ENCODE data around the gene PCGF2. TPM values are rescaled to one million over a fixed set of nuclear protein-coding genes. Genes with fewer than 3 reads are reported as not detected.

Gene PCGF2
- polyA plus RNA-seq, 3 donors = 0.60 TPM; not detected in 2

- Mint-ChIP-seq H3K36me3 (peaks cover 0 to 2% of the 10 kb centered on the region in 2 donors), H3K27ac (no peak overlapping the region), H3K9me3 (peaks cover 0 to 2% (median 0%) of the 10 kb centered on the region in 7 donors), H3K4me3 (no peak overlapping the region), H3K27me3 (ENCODE audit: low read depth in 3 of 3) (peaks cover 1 to 6% (median 4%) of the 10 kb centered on the region in 3 donors), H3K4me1 (peaks cover 9% of the 10 kb centered on the region)
- H3K27ac ChIP-seq (ENCODE audit: low read depth in 1 of 2, low read length in 2 of 2) = no peak overlapping the region
- no peak overlapping the region for H3K9ac ChIP-seq (ENCODE audit: insufficient read depth, low read length, poor library complexity, severe bottlenecking)
- 80% methylated on average over 1 of the region's 4 CpGs for WGBS (ENCODE audit: insufficient coverage)
- no peaks in the 10 kb centered on the region for H3K79me2 ChIP-seq (ENCODE audit: insufficient read depth, low read length)
- no peak for TF ChIP-seq CTCF (IDR thresholded peaks at IDR 0.05)
- no peaks in the 10 kb centered on the region for H4K20me1 ChIP-seq (ENCODE audit: insufficient read depth, low read length)
- no peaks in the 10 kb centered on the region for H3K27me3 ChIP-seq (ENCODE audit: control insufficient read depth in 2 of 2, insufficient read depth in 2 of 2, low read length in 2 of 2)
- no peak overlapping the region for H2AFZ ChIP-seq (ENCODE audit: insufficient read depth, low read depth, low read length, poor library complexity, severe bottlenecking)
- no peak overlapping the region for H3K4me3 ChIP-seq (replicated peaks in 1 of 3; ENCODE audit: low read depth in 2 of 3, low read length in 3 of 3)
- H3K9me3 ChIP-seq (replicated peaks in 1 of 2; ENCODE audit: control insufficient read depth in 1 of 2, insufficient read depth in 1 of 2, low read length in 2 of 2) = no peaks in the 10 kb centered on the region
- no peak for DNase-seq
- intact Hi-C loops (cut with micrococcal nuclease) = no loop called here
- no peaks in the 10 kb centered on the region for H3K36me3 ChIP-seq (replicated peaks in 1 of 2; ENCODE audit: control insufficient read depth in 1 of 2, insufficient read depth in 2 of 2, low read length in 2 of 2)
- no peak overlapping the region for H3K4me2 ChIP-seq (replicated peaks; ENCODE audit: extremely low read depth, low read length, poor library complexity, severe bottlenecking)
- peaks cover 7 to 9% of the 10 kb centered on the region in 2 donors for H3K4me1 ChIP-seq (ENCODE audit: control insufficient read depth in 1 of 2, insufficient read depth in 2 of 2, low read length in 2 of 2)
These were observed 57.8 kb downstream of the PCGF2 start for GRCh38 chr17:38690386-38690785.

- 94% methylated on average over 5 of the region's 5 CpGs for WGBS (ENCODE audit: insufficient coverage)
- Histone ChIP-seq H3K9me3 (replicated peaks in 1 of 2; ENCODE audit: control insufficient read depth in 1 of 2, insufficient read depth in 1 of 2, low read length in 2 of 2) (no peaks in the 10 kb centered on the region), H3K4me3 (replicated peaks in 1 of 3; ENCODE audit: low read depth in 2 of 3, low read length in 3 of 3) (no peak overlapping the region), H3K4me2 (replicated peaks; ENCODE audit: extremely low read depth, low read length, poor library complexity, severe bottlenecking) (no peak overlapping the region), H3K9ac (ENCODE audit: insufficient read depth, low read length, poor library complexity, severe bottlenecking) (no peak overlapping the region), H3K4me1 (ENCODE audit: control insufficient read depth in 1 of 2, insufficient read depth in 2 of 2, low read length in 2 of 2) (peaks cover 14 to 16% of the 10 kb centered on the region in 2 donors), H3K27ac (ENCODE audit: low read depth in 1 of 2, low read length in 2 of 2) (no peak overlapping the region), H3K36me3 (replicated peaks in 1 of 2; ENCODE audit: control insufficient read depth in 1 of 2, insufficient read depth in 2 of 2, low read length in 2 of 2) (no peaks in the 10 kb centered on the region), H3K27me3 (ENCODE audit: control insufficient read depth in 2 of 2, insufficient read depth in 2 of 2, low read length in 2 of 2) (no peaks in the 10 kb centered on the region), H3K79me2 (ENCODE audit: insufficient read depth, low read length) (no peaks in the 10 kb centered on the region), H4K20me1 (ENCODE audit: insufficient read depth, low read length) (no peaks in the 10 kb centered on the region), H2AFZ (ENCODE audit: insufficient read depth, low read depth, low read length, poor library complexity, severe bottlenecking) (no peak overlapping the region)
- Mint-ChIP-seq H3K4me3 (no peak overlapping the region), H3K9me3 (peaks cover 0 to 2% (median 0%) of the 10 kb centered on the region in 7 donors), H3K27me3 (ENCODE audit: low read depth in 3 of 3) (peaks cover 6 to 7% (median 6%) of the 10 kb centered on the region in 3 donors), H3K27ac (peak overlapping the region in 1 of 7 donors; percentile 54), H3K4me1 (peaks cover 14% of the 10 kb centered on the region), H3K36me3 (peaks cover 0 to 2% of the 10 kb centered on the region in 2 donors)
- intact Hi-C loops (cut with micrococcal nuclease) = no loop called here
- TF ChIP-seq CTCF (IDR thresholded peaks at IDR 0.05) = no peak
- DNase-seq = no peak
These were observed 60.9 kb downstream of the PCGF2 start for GRCh38 chr17:38687286-38687685.
